ENCODE measurements around the gene CCDC178. TPM values are rescaled to one million over a fixed set of nuclear protein-coding genes. Genes with fewer than 3 reads are reported as not detected.

Gene CCDC178
- total and polyA plus RNA-seq, 2 donors (not counting 1 experiment from before 2014, with no cell fraction given): 0.17 TPM; not detected in 1

GRCh38 chr18:33212363-33212762 is 228.2 kb downstream of the CCDC178 start:
- no peaks in the 10 kb centered on the region for H3K4me1 ChIP-seq (ENCODE audit: control insufficient read depth, extremely low read depth, insufficient read depth, low read length)
- H2AFZ ChIP-seq (ENCODE audit: low read length): no peak overlapping the region
- no peaks in the 10 kb centered on the region for H3K36me3 ChIP-seq (ENCODE audit: control insufficient read depth, insufficient read depth, low read length)
- no peaks in the 10 kb centered on the region for H3K27me3 ChIP-seq (ENCODE audit: control insufficient read depth, insufficient read depth, low read length)
- no peak overlapping the region for H3K4me3 ChIP-seq (replicated peaks in 1 of 4; ENCODE audit: control extremely low read depth in 1 of 4, insufficient read depth in 1 of 4, low read depth in 3 of 4, low read length in 4 of 4)
- no peak overlapping the region for H3K4me2 ChIP-seq (ENCODE audit: extremely low read depth, insufficient read depth, low read length)
- no peak overlapping the region for H3K9ac ChIP-seq (ENCODE audit: insufficient read depth, low read length)
- H3K79me2 ChIP-seq (ENCODE audit: control insufficient read depth, insufficient read depth, low read length): no peaks in the 10 kb centered on the region
- H3K27ac ChIP-seq (ENCODE audit: insufficient read depth, low read length): no peak overlapping the region
- H4K20me1 ChIP-seq (ENCODE audit: control insufficient read depth, extremely low read depth, insufficient read depth, low read length): no peaks in the 10 kb centered on the region
- no peak for TF ChIP-seq EZH2 (IDR thresholded peaks at IDR 0.05; ENCODE audit: low read length, missing control alignments)
- TF ChIP-seq CTCF (conservative IDR thresholded peaks at IDR 0.05 in 1 of 2, IDR thresholded peaks at IDR 0.05 in 1 of 2; ENCODE audit: low read depth in 1 of 2, low read length in 2 of 2): no peak
- no peaks in the 10 kb centered on the region for H3K9me3 ChIP-seq (ENCODE audit: control insufficient read depth, insufficient read depth, low read depth, low read length)
- DNase-seq (ENCODE audit: low read depth in 2 of 2): peak in 1 of 2 donors; percentile 4

GRCh38 chr18:33210575-33211189 is 229.8 kb downstream of the CCDC178 start:
- Histone ChIP-seq H3K36me3 (ENCODE audit: control insufficient read depth, insufficient read depth, low read length) (no peaks in the 10 kb centered on the region), H4K20me1 (ENCODE audit: control insufficient read depth, extremely low read depth, insufficient read depth, low read length) (no peaks in the 10 kb centered on the region), H3K4me3 (replicated peaks in 1 of 4; ENCODE audit: control extremely low read depth in 1 of 4, insufficient read depth in 1 of 4, low read depth in 3 of 4, low read length in 4 of 4) (no peak overlapping the region), H3K27me3 (ENCODE audit: control insufficient read depth, insufficient read depth, low read length) (no peaks in the 10 kb centered on the region), H3K4me2 (ENCODE audit: extremely low read depth, insufficient read depth, low read length) (no peak overlapping the region), H2AFZ (ENCODE audit: low read length) (no peak overlapping the region), H3K9me3 (ENCODE audit: control insufficient read depth, insufficient read depth, low read depth, low read length) (no peaks in the 10 kb centered on the region), H3K27ac (ENCODE audit: insufficient read depth, low read length) (no peak overlapping the region), H3K79me2 (ENCODE audit: control insufficient read depth, insufficient read depth, low read length) (no peaks in the 10 kb centered on the region), H3K4me1 (ENCODE audit: control insufficient read depth, extremely low read depth, insufficient read depth, low read length) (no peaks in the 10 kb centered on the region), H3K9ac (ENCODE audit: insufficient read depth, low read length) (no peak overlapping the region)
- DNase-seq (ENCODE audit: low read depth in 2 of 2): peak; percentile 29 to 60
- TF ChIP-seq CTCF (conservative IDR thresholded peaks at IDR 0.05 in 1 of 2, IDR thresholded peaks at IDR 0.05 in 1 of 2; ENCODE audit: low read depth in 1 of 2, low read length in 2 of 2) (peak; percentile 38 to 82), EZH2 (IDR thresholded peaks at IDR 0.05; ENCODE audit: low read length, missing control alignments) (no peak)

GRCh38 chr18:33205777-33206176 is 234.7 kb downstream of the CCDC178 start:
- no peak overlapping the region for H2AFZ ChIP-seq (ENCODE audit: low read length)
- TF ChIP-seq EZH2 (IDR thresholded peaks at IDR 0.05; ENCODE audit: low read length, missing control alignments) (no peak), CTCF (conservative IDR thresholded peaks at IDR 0.05 in 1 of 2, IDR thresholded peaks at IDR 0.05 in 1 of 2; ENCODE audit: low read depth in 1 of 2, low read length in 2 of 2) (no peak)
- H3K79me2 ChIP-seq (ENCODE audit: control insufficient read depth, insufficient read depth, low read length): no peaks in the 10 kb centered on the region
- H4K20me1 ChIP-seq (ENCODE audit: control insufficient read depth, extremely low read depth, insufficient read depth, low read length): no peaks in the 10 kb centered on the region
- no peaks in the 10 kb centered on the region for H3K9me3 ChIP-seq (ENCODE audit: control insufficient read depth, insufficient read depth, low read depth, low read length)
- H3K27ac ChIP-seq (ENCODE audit: insufficient read depth, low read length): no peak overlapping the region
- no peak for DNase-seq (ENCODE audit: low read depth in 2 of 2)
- H3K4me1 ChIP-seq (ENCODE audit: control insufficient read depth, extremely low read depth, insufficient read depth, low read length): no peaks in the 10 kb centered on the region
- no peak overlapping the region for H3K9ac ChIP-seq (ENCODE audit: insufficient read depth, low read length)
- no peak overlapping the region for H3K4me3 ChIP-seq (replicated peaks in 1 of 4; ENCODE audit: control extremely low read depth in 1 of 4, insufficient read depth in 1 of 4, low read depth in 3 of 4, low read length in 4 of 4)
- H3K36me3 ChIP-seq (ENCODE audit: control insufficient read depth, insufficient read depth, low read length): no peaks in the 10 kb centered on the region
- no peak overlapping the region for H3K4me2 ChIP-seq (ENCODE audit: extremely low read depth, insufficient read depth, low read length)
- H3K27me3 ChIP-seq (ENCODE audit: control insufficient read depth, insufficient read depth, low read length): no peaks in the 10 kb centered on the region
